Activated gamma-delta T cell treated with anti-CD3 and anti-CD28 coated beads, Interleukin-2, amount 50 U/mL, for 16 hours (primary cell): ENCODE measurements around the gene ANKFY1.
"Not testable (repeated sequence)": the region's sequence is repeated elsewhere in the genome, so short reads cannot be mapped to it uniquely, and the experiment has no call there.

Experiments used
- DNase-seq: peaks from one replicate; pipeline ENCODE4 v3.0.0-alpha.2; 2020; ENCODE audit warnings: low read depth

Gene ANKFY1

GRCh38 chr17:4261452-4261851 lies 2.3 kb downstream of the ANKFY1 start:
- no peak for DNase-seq

GRCh38 chr17:4258867-4259266 lies 4.9 kb downstream of the ANKFY1 start:
- no peak for DNase-seq

- no peak for DNase-seq
Measured at GRCh38 chr17:4256952-4257351, 6.8 kb downstream of the ANKFY1 start.

DNA sequence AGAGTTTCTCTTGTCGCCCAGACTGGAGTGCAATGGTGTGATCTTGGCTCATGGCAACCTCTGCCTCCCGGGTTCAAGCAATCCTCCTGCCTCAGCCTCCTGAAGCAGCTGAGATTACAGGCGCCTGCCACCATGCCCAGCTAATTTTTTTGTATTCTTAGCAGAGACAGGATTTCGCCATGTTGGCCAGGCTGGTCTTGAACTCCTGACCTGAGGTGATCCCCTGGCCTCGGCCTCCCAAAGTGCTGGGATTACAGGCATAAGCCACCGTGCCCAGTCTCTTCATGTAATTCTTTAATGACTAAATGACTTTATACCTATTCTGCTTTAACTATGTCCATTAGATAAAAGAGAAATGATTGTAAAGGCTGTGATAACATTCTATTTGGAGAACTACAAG lies 8.5 kb downstream of the ANKFY1 start:
- DNase-seq = not testable (repeated sequence)

- no peak for DNase-seq
Measured at GRCh38 chr17:4250887-4251286, 12.9 kb downstream of the ANKFY1 start.

DNA sequence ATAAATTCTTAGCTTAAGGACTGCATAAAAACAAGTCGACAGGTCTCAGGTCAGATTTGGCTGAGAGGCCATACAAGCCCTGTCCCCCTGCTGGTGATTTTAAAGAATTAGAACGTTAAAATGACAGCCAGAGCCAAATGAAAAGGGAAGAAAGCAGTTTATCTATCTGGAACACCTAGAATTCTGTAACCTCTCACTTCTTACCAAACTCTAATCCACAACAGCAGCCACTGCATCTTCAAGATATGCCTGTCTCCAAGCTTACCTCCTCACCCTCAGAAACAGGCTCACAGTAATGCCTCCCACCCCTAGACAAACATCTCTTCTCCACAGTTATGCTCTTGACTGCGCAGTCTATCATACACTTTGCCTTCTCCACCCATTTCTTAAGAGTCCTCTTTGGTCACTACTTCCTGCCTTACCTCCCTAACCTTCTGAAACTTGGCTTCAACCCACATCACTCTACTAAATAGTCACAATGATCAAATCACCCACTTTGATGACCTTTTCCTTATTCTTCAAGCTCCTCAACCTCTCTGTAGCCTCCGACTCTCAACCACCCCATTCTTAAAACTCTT lies 14.2 kb downstream of the ANKFY1 start:
- no peak for DNase-seq

- DNase-seq = no peak
Measured at GRCh38 chr17:4248504-4249277, 15.1 kb downstream of the ANKFY1 start.

GRCh38 chr17:4247971-4248388 lies 15.8 kb downstream of the ANKFY1 start:
- no peak for DNase-seq

DNA sequence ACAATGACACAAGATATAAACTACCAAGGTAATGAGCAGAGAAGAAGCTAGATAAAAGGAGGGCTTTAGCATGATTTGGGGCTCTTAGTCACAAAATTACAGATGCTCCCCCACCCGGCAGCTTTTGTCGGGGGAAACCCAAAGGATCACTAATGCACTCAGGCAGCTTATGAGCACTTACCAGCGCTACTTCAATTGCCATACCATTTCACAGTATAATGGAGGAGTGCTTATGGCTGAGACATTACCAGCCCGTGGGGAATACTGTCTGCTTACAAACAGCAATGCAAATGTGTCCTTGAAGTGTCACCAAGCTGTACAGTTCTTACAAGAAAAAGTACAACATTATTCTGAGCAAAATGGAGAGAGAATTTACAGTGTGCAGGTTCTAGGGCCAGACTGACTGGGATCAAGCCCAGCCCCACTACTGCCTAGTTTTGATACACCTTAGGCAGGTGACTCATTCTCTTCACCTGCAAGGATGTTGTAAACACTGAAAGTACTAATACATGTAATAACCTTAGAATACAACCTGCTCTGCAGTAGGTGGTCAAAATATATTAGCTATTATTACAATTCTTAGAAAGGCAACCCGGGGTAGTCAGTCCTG lies 16.3 kb downstream of the ANKFY1 start:
- no peak for DNase-seq

DNA sequence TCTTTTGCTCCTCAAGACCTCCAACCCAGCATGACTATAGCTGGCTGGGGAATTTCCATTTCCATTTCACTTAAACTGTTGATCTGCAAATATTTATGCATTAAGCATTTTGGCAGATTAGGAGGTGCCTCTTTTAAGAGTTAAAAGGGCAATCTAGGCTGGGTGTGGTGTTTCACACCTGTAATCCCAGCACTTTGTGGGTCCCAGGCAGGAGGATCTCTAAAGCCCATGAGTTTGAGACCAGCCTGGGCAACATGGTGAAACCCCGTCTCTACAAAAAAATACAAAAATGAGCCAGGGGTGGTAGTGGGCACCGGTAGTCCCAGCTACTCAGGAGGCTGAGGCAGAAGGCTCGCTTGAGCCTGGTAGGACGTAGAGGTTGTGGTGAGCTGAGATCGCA lies 17.1 kb downstream of the ANKFY1 start:
- DNase-seq = no peak

GRCh38 chr17:4241535-4241934 lies 22.2 kb downstream of the ANKFY1 start:
- no peak for DNase-seq

DNA sequence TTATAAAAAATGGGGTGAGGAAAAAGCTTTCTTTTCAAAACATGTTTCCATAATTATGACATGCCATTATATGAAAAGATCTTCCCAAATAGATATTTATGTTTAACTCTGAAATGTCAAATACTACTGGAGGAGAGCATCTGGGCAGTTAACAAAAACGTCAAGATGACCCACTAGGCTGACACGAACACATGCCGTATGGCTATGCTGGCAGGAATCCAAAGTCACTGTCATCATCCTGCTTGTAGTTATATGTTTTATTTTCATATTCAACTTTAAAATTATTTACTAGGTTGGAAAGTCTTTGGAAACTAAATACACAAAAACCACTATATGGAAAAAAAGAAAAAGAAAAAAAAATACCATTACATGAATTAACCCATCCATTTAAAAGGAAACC lies 27.3 kb downstream of the ANKFY1 start:
- DNase-seq = no peak

- DNase-seq = no peak
Measured at GRCh38 chr17:4235372-4236279, 28.2 kb downstream of the ANKFY1 start.

GRCh38 chr17:4234401-4234800 lies 29.4 kb downstream of the ANKFY1 start:
- no peak for DNase-seq

- no peak for DNase-seq
Measured at GRCh38 chr17:4233668-4234258, 30.0 kb downstream of the ANKFY1 start.

DNA sequence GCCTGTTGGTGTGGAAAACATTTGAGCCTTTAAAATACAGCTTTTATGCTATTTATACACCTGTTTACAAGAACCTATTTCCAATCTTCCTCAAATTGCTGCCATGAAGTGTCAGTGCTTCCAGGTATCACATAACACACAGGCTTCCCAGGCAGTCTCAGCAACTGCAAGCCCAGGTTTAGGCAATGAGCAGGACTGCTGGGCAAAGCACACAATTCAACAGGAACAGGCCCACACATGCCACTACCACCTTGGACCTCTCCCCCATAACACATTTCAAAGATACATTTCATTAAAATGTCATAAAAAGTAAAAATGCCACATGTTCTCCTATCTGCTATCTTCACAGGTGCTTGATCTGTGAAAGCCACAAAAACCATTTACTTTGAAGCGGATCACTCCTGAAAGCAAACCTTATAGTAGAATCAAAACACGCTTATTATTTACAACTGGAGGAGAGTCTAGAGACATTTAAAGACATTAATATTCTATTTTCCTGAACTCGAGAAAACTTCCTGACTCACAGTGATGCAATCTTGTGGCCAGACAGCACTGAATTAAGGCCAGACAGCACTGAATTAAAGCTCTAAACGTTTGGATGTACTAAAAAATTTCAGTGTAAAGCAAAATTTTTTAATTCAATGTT lies 31.5 kb downstream of the ANKFY1 start:
- no peak for DNase-seq

- no peak for DNase-seq
Measured at GRCh38 chr17:4229627-4230541, 33.9 kb downstream of the ANKFY1 start.

DNA sequence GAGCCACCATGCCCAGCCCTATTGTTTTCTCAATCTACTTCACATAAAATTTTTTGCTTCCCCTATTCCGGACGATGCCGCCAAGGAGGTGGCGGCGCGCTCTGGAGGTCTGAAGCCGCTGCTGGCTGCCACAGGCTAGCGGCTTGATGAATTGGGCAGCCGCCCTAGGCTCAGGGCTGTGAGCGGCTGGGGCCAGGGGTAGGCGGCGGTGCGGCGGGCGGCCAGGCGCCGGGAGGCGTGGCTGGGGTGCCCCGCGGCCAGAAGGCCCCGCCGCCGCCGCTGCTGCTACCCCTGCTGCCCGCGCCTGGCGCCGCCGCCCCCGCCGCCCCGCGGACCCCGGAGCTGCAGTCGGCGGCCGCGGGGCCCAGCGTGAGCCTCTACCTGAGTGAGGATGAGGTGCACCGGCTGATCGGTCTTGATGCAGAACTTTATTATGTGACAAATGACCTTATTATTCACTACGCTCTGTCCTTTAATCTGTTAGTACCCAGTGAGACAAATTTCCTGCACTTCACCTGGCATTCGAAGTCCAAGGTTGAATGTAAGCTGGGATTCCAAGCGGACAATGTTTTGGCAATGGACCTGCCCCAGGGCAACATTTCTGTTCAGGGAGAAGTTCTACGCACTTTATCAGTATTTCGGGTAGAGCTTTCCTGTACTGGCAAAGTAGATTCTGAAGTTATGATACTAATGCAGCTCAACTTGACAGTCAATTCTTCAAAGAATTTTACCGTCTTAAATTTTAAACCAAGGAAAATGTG lies 41.7 kb downstream of the ANKFY1 start:
- no peak for DNase-seq

GRCh38 chr17:4221163-4221562 lies 42.6 kb downstream of the ANKFY1 start:
- no peak for DNase-seq

- no peak for DNase-seq
Measured at GRCh38 chr17:4220655-4221054, 43.1 kb downstream of the ANKFY1 start.
